Bronchial epithelial cell (primary cell): ENCODE data around the gene IL15RA. TPM values are rescaled to one million over a fixed set of nuclear protein-coding genes. Genes with fewer than 3 reads are reported as not detected.
"Not testable (repeated sequence)": the region's sequence is repeated elsewhere in the genome, so short reads cannot be mapped to it uniquely, and the experiment has no call there.

ENCODE experiments used
- DNase-seq: peaks from one replicate; pipeline ENCODE4 v3.0.0-alpha.2; 2010; ENCODE audit warnings: low read depth
- FAIRE-seq: peaks from 2 replicates; lab custom pipeline; 2011; peaks lifted over from hg19 to GRCh38; lab: Jason Lieb, UNC
- H3K27me3 ChIP-seq: 2 replicates; pipeline ENCODE4 v1.5.1; 2011; ENCODE audit warnings: low read length; ENCODE audit not compliant: control insufficient read depth, insufficient read depth
- H3K36me3 ChIP-seq: 2 replicates; pipeline ENCODE4 v1.5.1; 2011; ENCODE audit warnings: low read length; ENCODE audit not compliant: control insufficient read depth, insufficient read depth
- H3K4me3 ChIP-seq: 2 replicates; pipeline ENCODE4 v1.5.1; 2011; ENCODE audit warnings: mild to moderate bottlenecking, low read depth, low read length, control low read depth
- total RNA-seq: library from RNA; depleted of rRNA; stranded (reverse); fragments of >200 nt; gene quantifications from 2 replicates; pipeline ENCODE4 v1.2.1, GENCODE V29; 2014
- TF ChIP-seq, protein P1 (sequence below): IDR thresholded peaks from 2 replicates; pipeline ENCODE4 v1.5.1; 2011; ENCODE audit warnings: mild to moderate bottlenecking, moderate library complexity, low read length, control low read depth, inconsistent platforms; ENCODE audit not compliant: insufficient read depth, severe bottlenecking

The IL15RA gene
- total RNA-seq, 1 donor from 2014 or later: 0.79 TPM

DNA sequence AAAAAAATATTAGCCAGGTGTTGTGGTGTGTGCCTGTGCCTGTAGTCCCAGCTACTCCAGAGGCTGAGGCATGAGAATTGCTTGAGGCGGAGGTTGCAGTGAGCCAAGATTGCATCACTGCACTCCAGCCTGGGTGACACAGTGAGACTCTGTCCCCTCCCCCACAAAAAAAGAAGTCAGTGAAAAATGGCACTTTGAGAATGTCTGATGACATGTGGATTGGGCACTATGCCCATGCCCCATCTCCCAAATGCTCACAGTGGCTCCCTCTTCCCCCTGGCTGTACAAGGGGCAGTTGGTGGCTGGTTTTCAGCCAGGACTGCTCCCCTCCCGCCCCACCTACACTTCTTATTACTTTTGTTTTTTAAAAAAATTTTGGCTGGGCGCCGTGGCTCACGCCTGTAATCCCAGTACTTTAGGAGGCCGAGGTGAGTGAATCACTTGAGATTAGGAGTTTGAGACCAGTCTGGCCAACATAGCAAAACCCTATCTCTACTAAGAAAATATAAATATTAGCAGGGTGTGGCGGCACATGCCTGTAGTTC is 26.1 kb downstream of the IL15RA start:
- FAIRE-seq (peak; percentile 87), DNase-seq (peak; percentile 68)
- TF ChIP-seq, protein P1, sequence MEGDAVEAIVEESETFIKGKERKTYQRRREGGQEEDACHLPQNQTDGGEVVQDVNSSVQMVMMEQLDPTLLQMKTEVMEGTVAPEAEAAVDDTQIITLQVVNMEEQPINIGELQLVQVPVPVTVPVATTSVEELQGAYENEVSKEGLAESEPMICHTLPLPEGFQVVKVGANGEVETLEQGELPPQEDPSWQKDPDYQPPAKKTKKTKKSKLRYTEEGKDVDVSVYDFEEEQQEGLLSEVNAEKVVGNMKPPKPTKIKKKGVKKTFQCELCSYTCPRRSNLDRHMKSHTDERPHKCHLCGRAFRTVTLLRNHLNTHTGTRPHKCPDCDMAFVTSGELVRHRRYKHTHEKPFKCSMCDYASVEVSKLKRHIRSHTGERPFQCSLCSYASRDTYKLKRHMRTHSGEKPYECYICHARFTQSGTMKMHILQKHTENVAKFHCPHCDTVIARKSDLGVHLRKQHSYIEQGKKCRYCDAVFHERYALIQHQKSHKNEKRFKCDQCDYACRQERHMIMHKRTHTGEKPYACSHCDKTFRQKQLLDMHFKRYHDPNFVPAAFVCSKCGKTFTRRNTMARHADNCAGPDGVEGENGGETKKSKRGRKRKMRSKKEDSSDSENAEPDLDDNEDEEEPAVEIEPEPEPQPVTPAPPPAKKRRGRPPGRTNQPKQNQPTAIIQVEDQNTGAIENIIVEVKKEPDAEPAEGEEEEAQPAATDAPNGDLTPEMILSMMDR: no peak

DNA sequence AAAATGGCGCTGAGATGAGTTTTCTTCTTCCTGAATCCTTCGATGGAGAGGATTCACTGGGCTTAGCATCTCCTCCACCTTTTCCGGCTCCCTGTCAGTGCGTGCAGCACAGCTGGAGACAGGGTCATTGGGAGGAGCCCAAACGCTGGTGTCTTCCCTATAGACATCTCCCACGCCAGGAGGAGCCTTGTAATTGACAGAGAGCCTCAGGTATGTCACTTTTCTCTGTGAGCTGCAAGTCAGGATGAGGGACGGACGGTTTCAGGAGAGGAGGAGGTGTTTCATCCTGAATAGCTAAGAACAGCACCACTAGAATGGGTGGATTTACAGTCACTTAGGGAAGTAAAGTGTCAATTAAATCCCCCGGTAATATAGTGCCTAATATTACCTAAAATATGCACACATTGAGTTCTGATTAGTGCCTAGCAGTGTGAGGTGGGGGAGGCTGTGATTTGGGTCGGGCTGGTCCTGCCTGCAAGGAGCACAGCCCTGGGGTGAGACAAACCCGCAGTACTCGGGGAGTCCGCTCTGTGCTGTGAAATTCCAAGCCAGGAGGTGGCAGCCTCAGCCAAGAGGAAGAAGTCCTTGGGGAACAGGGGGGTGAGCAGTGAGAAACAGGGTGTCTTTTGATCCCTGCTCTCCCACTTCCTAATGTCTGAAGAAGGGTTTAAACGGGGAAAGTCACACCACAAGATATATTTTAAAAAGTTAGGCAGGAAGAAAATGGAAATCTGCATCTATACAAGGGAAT is 28.2 kb downstream of the IL15RA start:
- DNase-seq (peak; percentile 59), FAIRE-seq (no peak)
- Histone ChIP-seq H3K4me3 (no peak overlapping the region), H3K27me3 (no peaks in the 10 kb centered on the region), H3K36me3 (no peaks in the 10 kb centered on the region)
- TF ChIP-seq, protein P1: peak; percentile 61

More for the DNA sequence above, 26.1 kb downstream of the IL15RA start:
- H3K36me3 ChIP-seq: no peaks in the 10 kb centered on the region
- no peaks in the 10 kb centered on the region for H3K27me3 ChIP-seq
- no peak overlapping the region for H3K4me3 ChIP-seq

DNA sequence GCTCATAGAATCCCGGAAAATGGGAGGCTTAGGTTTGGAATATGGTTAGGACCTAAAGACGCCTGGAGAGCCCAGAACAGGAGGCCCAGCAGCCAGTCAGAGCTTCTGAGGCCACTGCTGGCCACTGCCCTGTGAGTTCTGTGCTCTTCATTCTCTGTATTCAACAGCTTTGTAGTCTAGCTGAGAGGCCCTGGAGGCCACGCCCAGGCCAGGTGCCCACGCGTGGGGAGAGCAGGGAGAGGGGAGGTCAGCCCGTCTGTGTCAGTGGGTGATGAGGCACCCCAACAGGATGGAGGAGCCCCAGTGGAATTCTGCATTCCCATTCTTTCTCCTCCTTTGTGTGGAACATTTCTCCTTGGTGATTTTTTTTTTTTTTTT is 29.1 kb downstream of the IL15RA start:
- DNase-seq (no peak), FAIRE-seq (no peak)
- H3K4me3 ChIP-seq: no peak overlapping the region
- H3K36me3 ChIP-seq: no peaks in the 10 kb centered on the region
- TF ChIP-seq, protein P1: no peak
- H3K27me3 ChIP-seq: no peaks in the 10 kb centered on the region

DNA sequence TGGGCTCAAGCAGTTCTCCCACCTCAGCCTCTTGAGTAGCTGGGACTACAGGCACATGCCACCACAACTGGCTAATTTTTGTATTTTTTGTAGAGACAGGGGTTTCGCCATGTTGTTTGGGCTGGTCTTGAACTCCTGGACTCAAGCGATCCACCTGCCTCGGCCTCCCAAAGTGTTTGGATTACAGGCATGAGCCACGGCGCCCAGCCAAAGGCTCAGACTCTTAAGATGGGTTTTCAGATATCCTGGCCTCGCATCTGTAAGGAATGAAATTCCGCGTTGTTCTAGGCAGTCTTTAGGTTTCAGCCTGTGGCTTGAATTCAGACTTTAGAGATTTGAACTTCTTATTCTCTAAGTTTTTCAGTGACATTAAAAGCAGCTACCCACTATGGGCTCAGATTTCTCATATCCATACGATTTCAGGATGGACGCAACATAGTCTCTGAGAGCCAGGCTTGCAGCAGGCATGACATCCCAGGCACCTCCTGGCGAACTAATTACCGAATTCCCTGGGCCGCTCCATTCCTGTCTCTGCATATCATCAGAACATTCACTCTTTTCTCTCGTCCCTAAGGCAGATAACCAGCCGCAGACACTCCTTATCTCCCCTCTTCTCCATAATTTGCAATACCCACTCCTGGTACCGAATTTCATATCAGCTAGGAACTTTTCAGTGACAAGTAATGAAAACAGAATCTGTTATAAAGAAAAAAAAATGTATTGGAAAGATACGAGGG is 29.7 kb downstream of the IL15RA start:
- Histone ChIP-seq H3K4me3 (no peak overlapping the region), H3K27me3 (no peaks in the 10 kb centered on the region), H3K36me3 (no peaks in the 10 kb centered on the region)
- no peak for DNase-seq
- no peak for FAIRE-seq
- TF ChIP-seq, protein P1: no peak

DNA sequence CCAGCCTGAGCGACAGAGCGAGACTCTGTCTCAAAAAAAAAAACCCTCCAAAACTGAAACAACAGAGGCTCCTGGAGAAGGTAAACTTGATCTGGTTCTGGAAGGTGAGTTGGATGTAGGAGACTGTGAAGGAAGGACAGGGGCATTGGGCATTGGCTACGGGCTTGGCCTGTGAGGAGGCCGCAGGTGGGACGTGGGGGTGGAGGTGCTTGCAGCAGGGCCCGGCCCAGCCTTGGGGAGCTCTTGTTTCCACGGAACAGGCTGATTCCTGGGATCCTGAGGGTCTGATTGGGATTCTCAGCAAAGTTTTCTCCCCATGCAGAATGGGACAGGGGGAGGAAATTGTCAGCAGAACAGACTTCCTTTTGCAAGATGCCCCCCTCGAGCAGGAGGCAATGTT is 30.6 kb downstream of the IL15RA start:
- Histone ChIP-seq H3K27me3 (no peaks in the 10 kb centered on the region), H3K36me3 (no peaks in the 10 kb centered on the region), H3K4me3 (no peak overlapping the region)
- FAIRE-seq: no peak
- TF ChIP-seq, protein P1: no peak
- DNase-seq: no peak

DNA sequence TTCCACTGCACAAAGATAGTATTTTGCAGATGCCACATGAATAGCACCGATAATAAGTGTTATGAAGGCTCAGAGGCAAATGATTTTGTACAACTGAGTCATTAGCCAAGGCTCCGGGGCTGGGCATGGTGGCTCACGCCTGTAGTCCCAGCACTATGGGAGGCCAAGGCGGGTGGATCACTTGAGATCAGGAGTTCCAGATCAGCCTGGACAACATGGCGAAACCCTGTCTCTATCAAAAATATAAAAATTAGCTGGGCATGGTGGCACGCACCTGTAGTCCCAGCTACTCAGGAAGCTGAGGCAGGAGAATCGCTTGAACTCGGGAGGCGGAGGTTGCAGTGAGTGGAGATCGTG is 30.9 kb downstream of the IL15RA start:
- not testable (repeated sequence) for H3K36me3 ChIP-seq, FAIRE-seq, H3K27me3 ChIP-seq, DNase-seq, H3K4me3 ChIP-seq
